Measurements from ENCODE around the gene DIS3. TPM values are rescaled to one million over a fixed set of nuclear protein-coding genes. Genes with fewer than 3 reads are reported as not detected.
"Not testable (repeated sequence)": the region's sequence is repeated elsewhere in the genome, so short reads cannot be mapped to it uniquely, and the experiment has no call there.

Gene DIS3
- total RNA-seq, 2 donors from 2014 or later, result 10.5 to 12.3 TPM

DNA sequence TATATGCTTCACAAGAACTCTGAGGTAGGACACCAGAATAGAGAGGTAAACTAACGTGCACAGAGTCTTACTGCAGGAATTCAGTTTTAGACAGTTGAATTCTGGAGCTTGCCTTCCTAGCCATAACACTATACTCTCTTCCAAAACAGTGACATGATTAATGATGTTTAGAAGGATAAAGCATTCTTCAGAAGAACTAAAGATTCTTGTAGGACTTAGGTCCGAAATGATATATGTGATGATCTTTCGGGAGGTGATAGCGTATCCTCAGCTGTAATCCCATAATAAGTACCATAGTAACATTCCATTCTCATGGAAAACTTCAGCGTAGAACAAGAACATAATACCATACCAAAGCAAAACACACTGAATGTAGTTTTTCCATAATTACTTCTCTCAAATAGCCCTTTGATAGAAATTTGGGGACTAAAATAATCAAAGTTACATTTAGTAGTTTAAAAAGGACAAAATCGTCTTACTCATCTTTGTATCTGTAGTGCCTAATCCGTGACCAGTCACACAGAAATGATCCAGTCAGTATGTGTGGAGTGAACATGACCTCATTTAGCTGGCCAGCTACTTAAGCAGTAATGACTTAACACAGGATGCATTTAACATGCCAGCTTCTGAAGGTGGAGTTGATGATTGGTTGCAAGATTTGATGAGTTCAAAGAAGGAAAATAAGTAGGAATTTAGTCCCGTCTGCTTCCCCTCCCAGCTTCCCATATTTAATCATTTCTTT lies 38.6 kb upstream of the DIS3 start:
- Histone ChIP-seq H3K4me3 (no peak overlapping the region), H3K27me3 (no peaks in the 10 kb centered on the region), H3K9me3 (no peaks in the 10 kb centered on the region), H3K36me3 (peaks cover 4% of the 10 kb centered on the region), H3K4me1 (no peaks in the 10 kb centered on the region), H3K27ac (no peak overlapping the region)
- TF ChIP-seq, protein P1, sequence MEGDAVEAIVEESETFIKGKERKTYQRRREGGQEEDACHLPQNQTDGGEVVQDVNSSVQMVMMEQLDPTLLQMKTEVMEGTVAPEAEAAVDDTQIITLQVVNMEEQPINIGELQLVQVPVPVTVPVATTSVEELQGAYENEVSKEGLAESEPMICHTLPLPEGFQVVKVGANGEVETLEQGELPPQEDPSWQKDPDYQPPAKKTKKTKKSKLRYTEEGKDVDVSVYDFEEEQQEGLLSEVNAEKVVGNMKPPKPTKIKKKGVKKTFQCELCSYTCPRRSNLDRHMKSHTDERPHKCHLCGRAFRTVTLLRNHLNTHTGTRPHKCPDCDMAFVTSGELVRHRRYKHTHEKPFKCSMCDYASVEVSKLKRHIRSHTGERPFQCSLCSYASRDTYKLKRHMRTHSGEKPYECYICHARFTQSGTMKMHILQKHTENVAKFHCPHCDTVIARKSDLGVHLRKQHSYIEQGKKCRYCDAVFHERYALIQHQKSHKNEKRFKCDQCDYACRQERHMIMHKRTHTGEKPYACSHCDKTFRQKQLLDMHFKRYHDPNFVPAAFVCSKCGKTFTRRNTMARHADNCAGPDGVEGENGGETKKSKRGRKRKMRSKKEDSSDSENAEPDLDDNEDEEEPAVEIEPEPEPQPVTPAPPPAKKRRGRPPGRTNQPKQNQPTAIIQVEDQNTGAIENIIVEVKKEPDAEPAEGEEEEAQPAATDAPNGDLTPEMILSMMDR (IDR thresholded peaks at IDR 0.05), result no peak
- DNase-seq (ENCODE audit: low spot score), result no peak

DNA sequence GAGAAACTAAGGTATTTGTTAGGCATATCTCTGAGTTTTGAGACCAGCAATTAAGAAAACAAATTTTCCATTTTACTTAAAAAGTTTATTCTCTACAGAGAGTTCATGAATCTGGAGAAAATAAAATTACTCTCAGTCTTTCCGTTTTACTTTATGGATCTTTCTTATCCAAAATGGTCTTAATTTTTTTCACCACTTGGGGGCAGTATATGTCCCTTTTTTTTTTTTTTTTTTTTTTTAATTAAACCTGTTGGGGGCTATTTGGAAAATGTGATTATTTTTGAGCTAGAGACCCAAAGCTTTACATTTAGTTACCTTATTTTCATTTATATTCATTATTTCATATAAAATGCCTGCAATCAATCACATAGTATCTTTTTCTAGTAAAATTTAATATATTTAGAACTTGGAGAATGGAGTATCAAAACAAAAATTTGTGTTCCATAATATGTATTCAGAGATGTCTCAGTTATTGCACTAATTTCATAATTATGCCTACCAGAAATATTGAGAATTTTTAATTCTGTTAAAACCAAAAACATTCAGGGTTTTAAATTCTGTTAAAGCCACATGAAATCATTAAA lies 27.3 kb upstream of the DIS3 start:
- no peak for DNase-seq (ENCODE audit: low spot score)
- Histone ChIP-seq H3K27ac (no peak overlapping the region), H3K9me3 (no peaks in the 10 kb centered on the region), H3K27me3 (no peaks in the 10 kb centered on the region), H3K4me3 (no peak overlapping the region), H3K36me3 (no peaks in the 10 kb centered on the region), H3K4me1 (no peaks in the 10 kb centered on the region)
- TF ChIP-seq, protein P1 (IDR thresholded peaks at IDR 0.05), result peak; percentile 35 to 67

DNA sequence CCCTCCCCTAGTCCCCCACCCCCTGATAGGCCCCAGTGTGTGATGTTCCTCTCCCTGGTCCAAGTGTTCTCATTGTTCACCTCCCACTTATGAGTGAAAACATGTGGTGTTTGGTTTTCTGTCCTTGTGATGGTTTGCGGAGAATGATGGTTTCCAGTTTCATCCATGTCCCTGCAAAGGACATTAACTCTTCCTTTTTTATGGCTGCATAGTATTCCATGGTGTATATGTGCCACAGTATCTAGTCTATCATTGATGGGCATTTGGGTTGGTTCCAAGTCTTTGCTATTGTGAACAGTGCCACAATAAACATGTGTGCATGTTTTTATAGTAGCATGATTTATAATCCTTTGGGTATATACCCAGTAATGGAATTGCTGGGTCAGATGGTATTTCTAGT lies 24.8 kb upstream of the DIS3 start:
- H3K27ac ChIP-seq; H3K4me3 ChIP-seq; H3K36me3 ChIP-seq; H3K9me3 ChIP-seq; H3K27me3 ChIP-seq; DNase-seq (ENCODE audit: low spot score); H3K4me1 ChIP-seq: not testable (repeated sequence)

DNA sequence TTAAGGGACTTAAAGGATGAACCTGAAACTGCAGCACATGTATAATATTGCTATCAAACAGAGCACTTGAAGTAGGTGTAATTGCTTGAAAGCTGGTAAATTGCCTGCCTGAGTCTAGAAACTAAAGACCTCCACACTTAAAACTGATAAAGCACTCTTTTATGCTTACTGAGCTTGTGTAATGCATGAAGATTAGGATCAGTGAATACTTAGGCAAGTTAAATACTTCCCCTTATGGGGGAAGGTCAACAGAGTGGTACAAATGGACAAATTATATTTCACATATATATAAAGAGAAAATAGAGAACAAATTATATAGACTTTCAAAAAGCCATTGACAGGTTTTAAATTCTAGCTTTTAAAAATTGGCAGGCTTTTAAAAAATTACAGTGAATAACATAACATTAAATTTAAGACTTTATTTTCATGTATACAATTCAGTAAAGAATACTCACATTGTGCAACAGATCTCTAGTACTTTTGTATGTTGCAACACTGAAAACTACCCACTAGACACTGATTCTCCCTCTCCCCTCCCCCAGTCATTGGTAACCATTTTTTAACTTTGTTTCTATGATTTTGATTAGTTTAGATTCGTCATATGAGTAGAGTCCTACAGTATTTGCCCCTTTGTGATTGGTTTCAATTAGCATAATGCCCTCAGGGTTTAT lies 24.1 kb upstream of the DIS3 start:
- Histone ChIP-seq H3K27me3 (no peaks in the 10 kb centered on the region), H3K36me3 (no peaks in the 10 kb centered on the region), H3K4me3 (no peak overlapping the region), H3K9me3 (no peaks in the 10 kb centered on the region), H3K4me1 (no peaks in the 10 kb centered on the region), H3K27ac (no peak overlapping the region)
- no peak for DNase-seq (ENCODE audit: low spot score)
- TF ChIP-seq, protein P1 (IDR thresholded peaks at IDR 0.05), result no peak

DNA sequence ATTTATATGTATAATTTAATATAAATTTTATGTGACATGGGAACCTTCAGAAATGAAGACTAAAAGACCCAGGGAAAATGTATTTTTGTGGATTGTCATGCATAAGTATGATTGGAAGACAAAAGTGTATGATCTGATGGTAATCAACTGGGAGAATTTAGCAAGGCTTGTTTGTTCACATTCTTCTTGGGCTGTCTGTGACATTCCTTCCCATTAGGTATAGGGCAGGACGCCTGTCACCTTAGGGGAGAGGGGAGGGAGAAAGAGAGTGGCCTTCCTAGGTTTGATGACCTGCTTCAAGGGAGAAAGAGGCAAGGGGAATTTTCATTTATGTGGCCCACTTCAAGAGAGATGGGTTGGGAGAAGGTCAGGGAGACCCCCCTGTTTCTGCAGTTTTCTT lies 22.6 kb upstream of the DIS3 start:
- Histone ChIP-seq H3K36me3 (peaks cover 8% of the 10 kb centered on the region), H3K27me3 (no peaks in the 10 kb centered on the region), H3K27ac (no peak overlapping the region), H3K4me1 (no peaks in the 10 kb centered on the region), H3K9me3 (no peaks in the 10 kb centered on the region), H3K4me3 (no peak overlapping the region)
- no peak for DNase-seq (ENCODE audit: low spot score)
- TF ChIP-seq, protein P1 (IDR thresholded peaks at IDR 0.05), result no peak

DNA sequence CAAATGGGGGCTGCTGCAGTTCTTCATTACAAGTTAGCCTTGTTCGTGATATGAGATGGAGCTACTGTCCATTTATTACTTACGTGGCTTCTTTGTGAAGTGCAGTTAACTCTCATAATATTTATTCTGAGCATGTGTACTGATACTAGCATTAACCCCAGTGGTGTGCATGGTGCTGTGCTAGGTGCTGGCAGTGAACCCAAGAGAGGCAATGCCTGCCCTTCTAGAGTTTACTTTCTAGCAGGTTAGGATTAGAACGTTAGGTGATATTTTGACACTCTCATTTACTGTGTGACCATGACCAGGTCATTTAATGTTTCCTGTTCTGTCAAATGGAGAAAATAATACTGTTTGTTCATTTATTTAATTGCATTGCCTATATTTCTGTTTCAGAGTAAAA lies 17.1 kb upstream of the DIS3 start:
- no peak overlapping the region for H3K27ac ChIP-seq
- H3K9me3 ChIP-seq, result no peaks in the 10 kb centered on the region
- no peaks in the 10 kb centered on the region for H3K27me3 ChIP-seq
- no peak overlapping the region for H3K4me3 ChIP-seq
- no peaks in the 10 kb centered on the region for H3K4me1 ChIP-seq
- TF ChIP-seq, protein P1 (IDR thresholded peaks at IDR 0.05), result no peak
- peaks cover 16% of the 10 kb centered on the region for H3K36me3 ChIP-seq
- DNase-seq (ENCODE audit: low spot score), result no peak

All from right atrium auricular region (tissue), 2 donors.